Ovary (tissue), 9 donors: ENCODE data around the gene DGKD. TPM values are rescaled to one million over a fixed set of nuclear protein-coding genes. Genes with fewer than 3 reads are reported as not detected.
A peak's percentile ranks its signal among the peaks of the same experiment; 100 is the strongest.

Experiments used
- DNase-seq, 5 donors: peaks; one replicate each; pipeline ENCODE4 v3.0.0-alpha.2; 2019 to 2020
- H3K27ac ChIP-seq, 2 donors: fragments of 200-600 bp; one replicate each; pipeline versions ENCODE4 v1.5.1 to v1.8.0; 2019 to 2022
- H3K27me3 ChIP-seq: fragments of 200-600 bp; one replicate; pipeline ENCODE4 v1.8.0; 2022
- H3K36me3 ChIP-seq: fragments of 200-600 bp; sonication (generic); one replicate; pipeline ENCODE4 v1.5.1; 2019
- H3K4me1 ChIP-seq: one replicate; pipeline ENCODE4 v1.8.1; 2013; ENCODE audit warnings: mild to moderate bottlenecking, moderate library complexity; ENCODE audit not compliant: insufficient read depth
- H3K4me3 ChIP-seq: fragments of 200-600 bp; sonication (generic); one replicate; pipeline ENCODE4 v1.5.1; 2017
- H3K9me3 ChIP-seq, 2 donors: fragments of 200-600 bp in 1 of 2; sonication (generic) in 1 of 2; one replicate each; pipeline versions ENCODE4 v1.5.1 to v1.8.1; 2013 to 2019; ENCODE audit warnings: mild to moderate bottlenecking in 1 of 2, moderate library complexity in 1 of 2
- CTCF ChIP-seq, 3 donors: fragments of 450-650 bp in 2 of 3; fragments of 200-600 bp in 1 of 3; IDR thresholded peaks; one replicate each; pipeline versions ENCODE4 v1.5.1 to v1.8.0; 2016 to 2022; ENCODE audit warnings: antibody characterized with exemption in 3 of 3, mild to moderate bottlenecking in 1 of 3
- EP300 ChIP-seq: sonication (generic); formaldehyde crosslinking; IDR thresholded peaks from one replicate; pipeline ENCODE4 v1.6.1; 2017; ENCODE audit warnings: antibody characterized with exemption
- POLR2A ChIP-seq: fragments of 450-650 bp; IDR thresholded peaks from one replicate; pipeline ENCODE4 v1.6.1; 2017; ENCODE audit warnings: antibody characterized with exemption, mild to moderate bottlenecking, moderate library complexity
- WGBS, 3 donors: extraction: QIAGEN DNeasy Blood & Tissue Kit in 1 of 3; methylation state at CpG; one replicate each; pipeline versions ENCODE4 v1.1.5 to v1.1.7; 2013 to 2017; 5-methylcytosine and 5-hydroxymethylcytosine counted together
- intact Hi-C, 4 donors: fragments of 100-400 bp; cut with DNase I; formaldehyde crosslinking; loops; one replicate each; pipeline versions ENCODE4 v1.11.0 to v1.15.1; 2022 to 2023
- polyA plus RNA-seq, 2 donors: library from polyadenylated mRNA; stranded (reverse); fragments of 200-250 nt in 1 of 2; fragments of 350-450 nt in 1 of 2; fragmentation: Illumina TruSeq in 1 of 2; extraction: RNeasy Lipid Tissue Mini Kit (QIAGEN cat#74804) in 1 of 2; gene quantifications; one replicate each; pipeline ENCODE4 v1.2.3, GENCODE V29; 2013 to 2014
- total RNA-seq, 7 donors: library from RNA; depleted of rRNA in 2 of 7; stranded (reverse); fragments of >200 nt in 2 of 7; fragmentation: NEBNext Ultra II Directional in 3 of 7; extraction: Animal tissue kit (Norgen Biotek cat#: 25700) in 3 of 7; gene quantifications; one replicate each; pipeline versions ENCODE4 v1.1.0 to v1.2.4, GENCODE V29; 2016 to 2023
- donor health status: DM: no; HTN: no; CAD: no; lungs with moderate emphysema.
- donor health status: DM: no; HTN: no; CAD: no.
- donor health status: Bipolar disorder and iron deficiency.
- donor health status: DM: yes; HTN: yes; CAD: no.
- donor health status: DM: no; HTN: no; CAD: no.
- donor health status: DM: yes; HTN: yes; CAD: no.

Gene DGKD
- total and polyA plus RNA-seq, 9 donors, result 9.4 to 81.8 (median 36.3) TPM

GRCh38 chr2:233461481-233461891 lies 107.2 kb downstream of the DGKD start:
- DNase-seq, result no peak
- H3K9me3 ChIP-seq, result no peaks in the 10 kb centered on the region
- no peak for TF ChIP-seq EP300
- no peak for TF ChIP-seq CTCF (IDR thresholded peaks at IDR 0.05)
- TF ChIP-seq POLR2A, result no peak
- WGBS, 3 donors, result 86 to 93% (median 89%) methylated on average over 8 of the region's 8 CpGs
- no peaks in the 10 kb centered on the region for H3K27me3 ChIP-seq
- H3K36me3 ChIP-seq, result no peaks in the 10 kb centered on the region
- H3K27ac ChIP-seq, result no peak overlapping the region
- H3K4me1 ChIP-seq, result no peaks in the 10 kb centered on the region
- intact Hi-C loops, result no loop called here
- H3K4me3 ChIP-seq, result no peak overlapping the region

GRCh38 chr2:233462202-233462785 lies 108.0 kb downstream of the DGKD start:
- no peaks in the 10 kb centered on the region for H3K4me1 ChIP-seq
- no peak overlapping the region for H3K4me3 ChIP-seq
- no peaks in the 10 kb centered on the region for H3K27me3 ChIP-seq
- 89 to 96% (median 92%) methylated on average over 25 of the region's 25 CpGs for WGBS, 3 donors
- H3K9me3 ChIP-seq, result no peaks in the 10 kb centered on the region
- no peak for TF ChIP-seq EP300
- no peak for TF ChIP-seq CTCF (IDR thresholded peaks at IDR 0.05)
- TF ChIP-seq POLR2A, result no peak
- intact Hi-C loops, result no loop called here
- no peak overlapping the region for H3K27ac ChIP-seq
- H3K36me3 ChIP-seq, result no peaks in the 10 kb centered on the region
- DNase-seq, result no peak

GRCh38 chr2:233462826-233463470 lies 108.7 kb downstream of the DGKD start:
- 93 to 95% (median 93%) methylated on average over 19 to 21 of the region's 21 CpGs for WGBS, 3 donors
- Histone ChIP-seq H3K4me3 (no peak overlapping the region), H3K36me3 (no peaks in the 10 kb centered on the region), H3K27ac (no peak overlapping the region), H3K9me3 (no peaks in the 10 kb centered on the region), H3K4me1 (no peaks in the 10 kb centered on the region), H3K27me3 (no peaks in the 10 kb centered on the region)
- intact Hi-C loops, result no loop called here
- TF ChIP-seq EP300 (no peak), CTCF (IDR thresholded peaks at IDR 0.05) (no peak)
- peak in 2 of 5 donors; percentile 4 to 30 for DNase-seq

- Histone ChIP-seq H3K36me3 (no peaks in the 10 kb centered on the region), H3K27me3 (no peaks in the 10 kb centered on the region), H3K9me3 (no peaks in the 10 kb centered on the region), H3K4me1 (no peaks in the 10 kb centered on the region), H3K4me3 (no peak overlapping the region), H3K27ac (no peak overlapping the region)
- intact Hi-C loops, result no loop called here
- TF ChIP-seq CTCF (IDR thresholded peaks at IDR 0.05), result no peak
- no peak for TF ChIP-seq EP300
- TF ChIP-seq POLR2A, result no peak
- DNase-seq, result peak in 2 of 5 donors; percentile 12 to 18
- WGBS, 3 donors, result 92 to 97% (median 95%) methylated on average over 16 of the region's 16 CpGs
Measured at GRCh38 chr2:233463586-233463985, 109.3 kb downstream of the DGKD start.
